ENCODE results near the gene FBXO10.
A peak's percentile ranks its signal among the peaks of the same experiment; 100 is the strongest.
"Not testable (repeated sequence)": the region's sequence is repeated elsewhere in the genome, so short reads cannot be mapped to it uniquely, and the experiment has no call there.

Gene FBXO10

DNA sequence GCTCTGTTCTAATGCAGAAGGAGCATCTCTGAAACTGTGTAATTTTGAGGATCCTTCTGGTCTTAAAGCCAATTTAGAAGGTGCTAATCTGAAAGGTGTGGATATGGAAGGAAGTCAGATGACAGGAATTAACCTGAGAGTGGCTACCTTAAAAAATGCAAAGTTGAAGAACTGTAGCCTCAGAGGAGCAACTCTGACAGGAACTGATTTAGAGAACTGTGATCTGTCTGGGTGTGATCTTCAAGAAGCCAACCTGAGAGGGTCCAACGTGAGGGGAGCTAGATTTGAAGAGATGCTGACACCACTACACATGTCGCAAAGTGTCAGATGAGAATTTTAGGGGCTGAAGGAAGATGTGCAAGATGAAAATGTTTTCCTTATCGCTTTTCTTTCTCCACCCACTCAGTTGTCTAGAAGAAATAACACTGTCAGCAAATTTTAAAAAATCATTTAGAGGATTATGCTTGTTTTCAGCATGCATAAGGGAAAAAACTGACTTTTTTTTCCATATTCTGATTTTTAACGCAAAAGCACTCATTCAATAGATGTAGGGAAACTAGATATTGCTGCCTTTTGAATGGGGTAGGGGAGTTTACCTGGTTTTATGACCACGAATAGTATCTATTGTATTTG lies 98.1 kb downstream of the FBXO10 start:
- DNase-seq (ENCODE audit: low read depth in 2 of 2), result not testable (repeated sequence)

DNA sequence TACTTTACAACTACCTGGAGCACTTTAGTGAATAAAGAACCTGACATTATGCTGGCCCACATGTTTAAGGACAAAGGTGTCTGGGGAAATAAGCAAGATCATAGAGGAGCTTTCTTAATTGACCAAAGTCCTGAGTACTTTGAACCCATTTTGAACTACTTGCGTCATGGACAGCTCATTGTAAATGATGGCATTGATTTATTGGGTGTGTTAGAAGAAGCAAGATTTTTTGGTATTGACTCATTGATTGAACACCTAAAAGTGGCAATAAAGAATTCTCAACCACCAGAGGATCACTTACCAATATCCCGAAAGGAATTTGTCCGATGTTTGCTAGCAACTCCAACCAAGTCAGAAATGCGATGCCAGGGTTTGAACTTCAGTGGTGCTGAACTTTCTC lies 98.7 kb downstream of the FBXO10 start:
- not testable (repeated sequence) for DNase-seq (ENCODE audit: low read depth in 2 of 2)

DNA sequence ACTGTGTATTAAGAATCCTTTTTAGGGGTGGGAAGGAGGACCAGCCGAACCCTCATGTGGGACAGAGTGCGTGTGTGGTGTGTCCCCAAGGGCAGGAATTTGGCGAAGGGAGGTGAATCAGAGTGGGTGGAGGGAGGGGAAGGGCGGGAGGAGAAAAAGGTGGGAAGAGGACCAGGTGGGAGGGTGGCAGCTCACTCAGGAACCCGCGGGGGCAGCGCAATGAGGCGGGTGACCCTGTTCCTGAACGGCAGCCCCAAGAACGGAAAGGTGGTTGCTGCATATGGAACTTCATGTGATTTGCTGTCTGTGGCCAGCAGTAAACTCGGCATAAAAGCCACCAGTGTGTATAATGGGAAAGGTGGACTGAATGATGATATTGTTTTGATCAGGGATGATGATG lies 99.2 kb downstream of the FBXO10 start:
- no peak for DNase-seq (ENCODE audit: low read depth in 2 of 2)

DNA sequence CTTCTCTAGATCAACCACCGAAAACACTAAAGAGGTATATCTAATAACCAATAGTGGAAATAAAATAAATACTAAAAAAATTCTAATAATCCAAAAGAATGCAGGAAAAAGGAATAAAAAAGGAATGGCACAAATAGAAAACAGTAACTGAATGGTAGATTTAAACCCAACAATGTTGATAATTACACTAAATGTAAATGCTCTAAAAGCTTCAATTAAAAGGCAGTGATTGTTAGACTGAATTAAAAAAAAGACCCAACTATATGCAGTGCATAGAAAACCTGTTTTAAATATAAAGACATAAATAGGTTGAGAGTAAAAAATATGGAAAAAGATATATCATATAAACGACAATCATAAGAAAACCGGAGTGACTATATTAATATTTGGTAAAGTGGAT lies 101.7 kb downstream of the FBXO10 start:
- DNase-seq (ENCODE audit: low read depth in 2 of 2), result no peak

DNA sequence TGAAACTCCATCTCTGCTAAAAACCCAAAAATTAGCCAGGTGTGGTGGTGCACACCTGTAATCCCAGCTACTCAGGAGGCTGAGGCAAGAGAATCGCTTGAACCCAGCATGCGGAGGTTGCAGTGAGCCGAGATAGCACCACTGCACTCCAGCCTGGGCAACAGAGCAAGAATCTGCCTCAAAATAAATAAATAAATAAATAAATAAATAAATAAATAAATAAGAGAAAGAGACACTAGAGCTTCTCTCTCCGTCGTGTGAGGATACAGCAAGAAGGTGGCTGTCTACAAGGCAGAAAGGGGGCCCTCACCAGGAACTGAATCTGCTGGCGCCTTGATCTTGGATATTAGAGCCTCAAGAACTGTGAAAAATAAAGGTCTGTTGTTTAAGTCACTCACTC lies 102.2 kb downstream of the FBXO10 start:
- not testable (repeated sequence) for DNase-seq (ENCODE audit: low read depth in 2 of 2)

DNA sequence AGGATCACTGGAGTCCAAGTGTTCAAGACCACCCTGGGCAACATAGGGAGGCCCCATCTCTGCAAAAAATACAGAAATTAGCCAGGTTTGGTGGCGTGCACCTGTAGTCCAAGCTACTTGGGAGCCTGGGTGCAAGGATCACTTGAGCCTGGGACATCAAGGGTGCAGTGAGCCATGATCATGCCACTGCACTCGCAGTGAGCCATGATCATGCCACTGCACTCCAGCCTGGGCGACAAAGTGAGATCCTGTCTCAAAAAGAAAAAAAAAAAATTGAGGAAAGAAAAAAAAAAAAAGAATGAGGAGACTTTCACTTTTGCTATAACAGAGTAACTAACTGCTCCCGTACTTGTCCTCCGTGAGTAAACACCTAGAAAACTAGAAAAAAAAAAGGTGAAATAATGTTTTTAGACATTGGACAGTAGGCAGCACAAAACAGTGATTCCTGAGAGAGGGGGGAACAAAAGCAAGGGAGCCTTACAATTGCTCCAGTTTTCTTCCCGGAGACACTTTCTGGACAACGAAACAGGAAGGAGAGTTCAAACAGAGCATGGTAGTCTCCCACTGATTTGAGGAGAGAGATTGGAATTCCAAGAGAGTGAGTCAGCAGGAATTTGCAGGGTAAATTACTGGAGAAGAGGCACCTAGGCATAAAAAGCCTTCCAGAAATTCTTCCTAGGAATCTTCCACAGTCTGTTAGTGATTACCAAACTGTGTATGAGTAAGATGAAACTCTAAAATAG lies 104.1 kb downstream of the FBXO10 start:
- no peak for DNase-seq (ENCODE audit: low read depth in 2 of 2)

DNA sequence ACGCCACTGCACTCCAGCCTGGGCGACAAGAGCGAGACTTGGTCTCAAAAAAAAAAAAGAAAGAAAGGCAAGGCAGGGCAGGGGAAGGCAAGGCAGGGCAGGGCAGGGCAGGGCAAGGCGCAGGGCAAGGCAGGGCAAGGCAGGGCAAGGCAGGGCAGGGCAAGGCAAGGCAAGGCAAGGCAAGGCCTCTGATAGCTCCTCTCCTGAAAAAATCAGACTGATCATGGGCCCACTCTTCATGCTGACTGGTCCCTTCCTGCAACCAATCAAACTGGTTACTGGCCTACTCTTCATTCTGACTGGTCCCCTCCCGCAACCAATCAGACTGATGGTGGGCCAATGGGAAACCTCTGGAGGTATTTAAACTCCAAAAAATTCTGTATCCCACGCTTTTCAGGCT lies 107.6 kb downstream of the FBXO10 start:
- no peak for DNase-seq (ENCODE audit: low read depth in 2 of 2)

DNA sequence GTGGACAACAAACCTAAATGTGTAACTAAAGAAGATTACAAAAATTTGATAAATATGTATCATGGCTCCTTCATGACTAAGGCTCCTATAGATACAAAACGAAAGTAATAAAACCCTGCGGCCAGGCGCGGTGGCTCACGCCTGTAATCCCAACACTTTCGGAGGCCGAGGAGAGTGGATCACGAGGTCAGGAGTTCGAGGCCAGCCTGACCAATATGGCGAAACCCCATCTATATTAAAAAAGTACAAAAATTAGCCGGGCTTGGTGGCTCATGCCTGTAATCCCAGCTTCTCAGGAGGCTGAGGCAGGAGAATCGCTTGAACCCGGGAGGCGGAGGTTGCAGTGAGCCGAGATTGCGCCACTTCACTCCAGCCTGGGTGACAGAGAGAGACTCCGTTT lies 108.7 kb downstream of the FBXO10 start:
- DNase-seq (ENCODE audit: low read depth in 2 of 2), result not testable (repeated sequence)

DNA sequence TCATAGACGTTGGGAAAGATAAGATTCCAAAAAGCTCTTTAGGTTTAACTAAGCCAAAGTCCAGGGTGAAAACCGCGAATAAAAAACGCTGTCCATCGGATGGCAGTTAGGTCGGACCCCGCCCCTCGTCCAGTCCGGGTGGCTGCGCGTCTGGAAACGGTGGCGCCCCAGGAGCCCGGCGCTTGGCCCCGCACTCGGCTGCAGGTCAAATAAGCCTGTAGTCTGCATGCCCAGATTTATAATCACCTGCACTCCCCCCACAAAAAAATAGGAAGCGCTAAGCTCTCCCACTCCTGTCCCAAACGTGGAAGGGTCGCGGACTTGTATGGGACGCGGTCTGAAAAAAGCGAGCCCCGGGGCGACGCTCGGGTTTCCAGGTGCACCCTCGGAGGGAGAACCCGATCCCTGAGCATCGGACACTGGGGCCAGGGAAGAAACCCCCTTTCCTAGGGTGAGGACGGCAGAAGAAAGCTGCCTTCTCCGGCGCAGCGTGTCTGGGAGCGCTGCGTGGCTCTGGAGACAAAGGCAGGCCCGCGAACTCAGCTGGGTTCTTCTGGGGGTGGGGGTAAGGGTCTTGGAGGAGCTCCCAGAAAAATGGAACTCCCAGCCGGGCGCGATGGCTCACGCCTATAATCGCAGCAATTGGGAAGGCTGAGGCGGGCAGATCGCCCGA lies 110.0 kb downstream of the FBXO10 start:
- DNase-seq (ENCODE audit: low read depth in 2 of 2), result no peak

DNA sequence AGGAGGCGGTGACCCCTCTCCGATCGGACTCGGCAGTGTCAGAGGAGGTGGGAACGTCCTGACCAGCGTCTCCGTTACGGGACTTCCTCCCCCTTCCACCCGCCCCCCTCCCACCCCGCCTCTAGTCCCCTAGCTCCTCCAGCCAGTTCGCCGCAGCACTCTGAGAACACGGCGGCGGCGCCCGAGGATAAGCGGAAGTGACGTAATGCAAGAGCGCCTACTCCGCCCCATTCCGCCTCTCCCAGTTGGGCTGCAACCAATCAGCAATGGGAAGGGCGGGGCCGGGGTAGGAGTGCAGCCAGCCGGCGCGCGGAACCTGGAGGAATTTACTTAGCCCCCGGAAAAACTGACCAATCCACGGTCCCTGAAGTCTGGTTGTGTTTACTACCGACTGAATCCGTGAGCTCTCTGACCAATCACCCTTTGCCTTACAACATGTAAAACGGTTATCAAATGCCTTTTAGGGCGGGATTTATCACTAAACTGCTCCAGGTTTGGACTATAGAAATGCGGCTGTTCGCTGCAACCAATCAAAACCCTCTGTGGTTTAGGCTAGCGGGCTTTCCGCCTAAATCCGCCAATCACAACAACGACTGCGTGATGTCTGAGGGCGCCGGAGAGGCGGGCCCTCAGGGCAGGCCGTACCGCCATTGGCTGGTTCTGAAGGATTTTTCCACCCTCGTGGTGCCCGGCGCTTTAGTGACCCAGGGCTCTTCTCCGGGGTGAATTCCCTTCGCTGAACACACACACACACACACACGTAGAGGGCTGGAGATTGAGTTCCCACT lies 110.7 kb downstream of the FBXO10 start, which contains the start of gene ZBTB5:
Gene ZBTB5, minus strand, starts transcription at position 202 of the 788 bp plus-strand sequence. CDS start 22,899 bp downstream, outside the sequence.
- peak; percentile 98 for DNase-seq (ENCODE audit: low read depth in 2 of 2)

DNA sequence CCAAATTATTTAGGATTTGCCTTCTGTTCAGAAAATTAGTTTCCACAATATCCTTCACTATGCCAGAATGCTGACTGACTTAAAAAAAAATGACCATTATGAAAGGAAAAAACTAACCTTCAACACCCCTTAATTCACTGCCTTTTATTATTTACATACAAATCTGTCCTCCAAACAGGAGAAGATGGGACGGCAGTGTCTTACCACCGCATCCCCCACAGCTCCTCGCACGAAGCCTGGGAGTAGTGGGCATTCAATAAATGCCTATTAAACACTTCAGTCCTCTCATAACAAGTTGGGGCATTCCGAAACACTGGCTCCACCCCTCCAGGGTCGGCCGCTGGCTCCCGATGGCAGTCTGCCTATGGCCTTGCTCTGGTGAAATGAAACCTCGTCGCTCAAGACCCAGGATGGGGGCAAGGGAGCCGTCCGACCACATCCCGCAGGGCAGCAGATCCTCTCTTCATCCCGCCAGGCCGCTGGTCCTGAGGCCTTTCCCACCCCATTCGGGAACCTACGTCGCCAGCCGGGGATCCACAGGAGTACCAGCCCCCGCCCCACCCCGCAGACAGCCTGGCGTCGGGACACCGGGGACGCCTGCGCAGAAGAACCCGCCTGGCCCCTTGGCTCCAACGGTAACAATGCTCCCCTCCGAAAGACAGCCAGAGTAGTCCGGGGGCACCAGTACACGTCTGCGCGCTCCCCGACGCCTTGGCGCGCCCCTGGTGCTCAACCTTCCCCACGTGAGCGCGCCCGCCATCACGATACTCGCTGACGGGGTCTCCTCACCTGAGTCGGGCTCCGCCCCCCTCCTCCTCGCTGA lies 111.5 kb downstream of the FBXO10 start:
- DNase-seq (ENCODE audit: low read depth in 2 of 2), result peak; percentile 51 to 78

DNA sequence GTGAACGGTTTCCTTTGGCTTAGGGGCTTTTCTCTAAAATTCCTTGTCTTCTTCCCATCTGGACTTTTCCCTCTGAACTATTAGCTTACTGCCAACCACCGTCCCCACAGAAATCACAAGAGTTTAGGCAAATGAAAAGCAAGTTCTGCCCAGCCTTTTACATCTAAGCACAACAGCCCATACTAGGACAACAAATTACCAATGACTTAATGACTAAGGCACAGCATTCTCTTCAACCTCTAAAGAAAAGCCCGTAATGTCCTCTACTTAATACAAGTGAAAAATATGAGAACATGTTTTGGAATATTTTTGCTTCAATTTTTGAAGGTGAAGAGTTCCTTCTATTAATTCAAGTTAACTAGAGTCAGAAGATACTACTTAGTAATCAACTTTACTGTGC lies 112.2 kb downstream of the FBXO10 start:
- DNase-seq (ENCODE audit: low read depth in 2 of 2), result no peak
